ENCODE measurements around the gene PARVA.
"Not testable (repeated sequence)": the region's sequence is repeated elsewhere in the genome, so short reads cannot be mapped to it uniquely, and the experiment has no call there.

Gene PARVA, protein sequence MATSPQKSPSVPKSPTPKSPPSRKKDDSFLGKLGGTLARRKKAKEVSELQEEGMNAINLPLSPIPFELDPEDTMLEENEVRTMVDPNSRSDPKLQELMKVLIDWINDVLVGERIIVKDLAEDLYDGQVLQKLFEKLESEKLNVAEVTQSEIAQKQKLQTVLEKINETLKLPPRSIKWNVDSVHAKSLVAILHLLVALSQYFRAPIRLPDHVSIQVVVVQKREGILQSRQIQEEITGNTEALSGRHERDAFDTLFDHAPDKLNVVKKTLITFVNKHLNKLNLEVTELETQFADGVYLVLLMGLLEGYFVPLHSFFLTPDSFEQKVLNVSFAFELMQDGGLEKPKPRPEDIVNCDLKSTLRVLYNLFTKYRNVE

DNA sequence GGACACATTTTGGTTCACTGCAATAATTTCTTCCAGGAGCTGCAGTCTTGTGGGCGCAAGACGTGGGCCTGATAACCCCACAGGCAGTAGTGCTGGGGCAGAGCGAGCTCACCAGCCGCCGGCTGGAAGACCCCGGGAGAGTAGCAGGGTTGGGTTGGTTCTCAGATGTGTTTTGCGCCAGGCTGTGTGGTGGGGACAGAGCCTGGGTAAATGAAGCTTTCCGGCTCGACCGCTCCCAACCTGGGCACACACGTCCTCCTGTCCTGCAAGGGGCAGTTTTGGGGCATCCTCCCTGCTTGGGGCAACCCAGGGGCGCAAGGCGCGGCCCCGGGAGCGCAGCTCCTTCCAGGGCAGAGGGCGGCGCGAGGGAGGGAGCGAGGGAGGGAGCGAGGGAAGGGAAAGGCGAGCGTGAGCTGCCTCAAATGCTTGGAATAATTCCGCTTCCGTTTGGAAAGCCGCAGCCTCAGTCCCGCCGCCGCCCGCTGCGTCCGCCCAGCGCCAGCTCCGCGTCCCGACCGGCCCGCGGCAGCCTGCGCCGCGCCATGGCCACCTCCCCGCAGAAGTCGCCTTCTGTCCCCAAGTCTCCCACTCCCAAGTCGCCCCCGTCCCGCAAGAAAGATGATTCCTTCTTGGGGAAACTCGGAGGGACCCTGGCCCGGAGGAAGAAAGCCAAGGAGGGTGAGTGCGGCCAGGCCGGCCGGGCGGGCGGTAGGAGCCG, at the start of gene PARVA:
TSS of gene PARVA (plus strand) at position 466 of the 718 bp plus-strand sequence. CDS start at position 543, 77 bp downstream.
- Histone ChIP-seq H3K36me3 (ENCODE audit: control insufficient read depth, insufficient read depth, low read length) (no peaks in the 10 kb centered on the region), H3K4me1 (ENCODE audit: control insufficient read depth, insufficient read depth, low read length) (peaks cover 26% of the 10 kb centered on the region), H3K27me3 (ENCODE audit: control insufficient read depth, insufficient read depth, low read length) (no peaks in the 10 kb centered on the region), H3K27ac (ENCODE audit: low read depth, low read length) (peak within 1 kb of the TSS; percentile 98), H3K9ac (ENCODE audit: low read length) (peak within 1 kb of the TSS; percentile 61), H3K4me3 (ENCODE audit: low read length) (peak within 1 kb of the TSS; percentile 81)

DNA sequence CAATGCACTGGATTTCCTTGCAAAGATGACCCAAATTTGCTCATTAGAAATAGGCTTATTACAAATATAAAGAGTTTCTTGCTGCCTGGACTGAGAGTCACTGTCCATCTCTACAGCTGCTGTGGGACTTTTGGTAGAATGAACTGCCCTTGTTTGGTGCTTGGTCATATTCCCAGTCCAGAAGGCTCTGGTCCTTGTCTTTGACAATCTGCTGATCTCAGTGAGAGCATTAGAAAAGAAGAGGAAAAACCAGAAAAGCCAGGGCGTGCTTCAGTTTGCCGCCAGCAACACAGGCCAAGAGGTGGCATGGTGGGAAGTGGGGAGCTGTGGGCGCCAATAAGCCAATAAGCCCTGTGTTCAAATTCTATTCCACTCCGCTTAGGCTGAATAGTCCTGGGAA, 48.2 kb upstream of the PARVA start:
- no peaks in the 10 kb centered on the region for H3K27me3 ChIP-seq (ENCODE audit: control insufficient read depth, insufficient read depth, low read length)
- H3K9ac ChIP-seq (ENCODE audit: low read length): no peak overlapping the region
- H3K4me3 ChIP-seq (ENCODE audit: low read length): no peak overlapping the region
- peak overlapping the region; percentile 92 for H3K27ac ChIP-seq (ENCODE audit: low read depth, low read length)
- H3K4me1 ChIP-seq (ENCODE audit: control insufficient read depth, insufficient read depth, low read length): peaks cover 28% of the 10 kb centered on the region
- no peaks in the 10 kb centered on the region for H3K36me3 ChIP-seq (ENCODE audit: control insufficient read depth, insufficient read depth, low read length)

DNA sequence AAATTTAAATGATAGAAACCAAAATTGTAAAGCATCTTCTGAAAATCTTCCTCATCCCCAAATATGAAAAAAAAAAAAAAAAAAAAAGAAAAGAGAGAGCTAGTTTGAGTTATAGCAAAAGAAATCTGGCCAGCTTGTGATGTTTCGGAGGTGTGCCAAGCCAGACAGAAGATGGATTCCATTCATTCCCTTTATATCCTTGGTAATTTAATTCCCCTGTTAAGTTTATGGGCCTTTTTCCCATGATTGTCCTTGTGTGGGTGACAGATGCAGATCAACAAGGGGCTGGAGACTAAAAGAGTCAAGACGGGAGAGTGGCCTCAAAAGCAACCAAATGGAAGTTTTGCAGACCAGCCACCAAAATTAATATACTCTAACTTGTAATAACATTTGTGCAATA, 47.6 kb upstream of the PARVA start:
- Histone ChIP-seq H3K27ac (ENCODE audit: low read depth, low read length) (peak overlapping the region; percentile 92), H3K4me3 (ENCODE audit: low read length) (no peak overlapping the region), H3K27me3 (ENCODE audit: control insufficient read depth, insufficient read depth, low read length) (no peaks in the 10 kb centered on the region), H3K36me3 (ENCODE audit: control insufficient read depth, insufficient read depth, low read length) (no peaks in the 10 kb centered on the region), H3K4me1 (ENCODE audit: control insufficient read depth, insufficient read depth, low read length) (peaks cover 28% of the 10 kb centered on the region), H3K9ac (ENCODE audit: low read length) (no peak overlapping the region)

DNA sequence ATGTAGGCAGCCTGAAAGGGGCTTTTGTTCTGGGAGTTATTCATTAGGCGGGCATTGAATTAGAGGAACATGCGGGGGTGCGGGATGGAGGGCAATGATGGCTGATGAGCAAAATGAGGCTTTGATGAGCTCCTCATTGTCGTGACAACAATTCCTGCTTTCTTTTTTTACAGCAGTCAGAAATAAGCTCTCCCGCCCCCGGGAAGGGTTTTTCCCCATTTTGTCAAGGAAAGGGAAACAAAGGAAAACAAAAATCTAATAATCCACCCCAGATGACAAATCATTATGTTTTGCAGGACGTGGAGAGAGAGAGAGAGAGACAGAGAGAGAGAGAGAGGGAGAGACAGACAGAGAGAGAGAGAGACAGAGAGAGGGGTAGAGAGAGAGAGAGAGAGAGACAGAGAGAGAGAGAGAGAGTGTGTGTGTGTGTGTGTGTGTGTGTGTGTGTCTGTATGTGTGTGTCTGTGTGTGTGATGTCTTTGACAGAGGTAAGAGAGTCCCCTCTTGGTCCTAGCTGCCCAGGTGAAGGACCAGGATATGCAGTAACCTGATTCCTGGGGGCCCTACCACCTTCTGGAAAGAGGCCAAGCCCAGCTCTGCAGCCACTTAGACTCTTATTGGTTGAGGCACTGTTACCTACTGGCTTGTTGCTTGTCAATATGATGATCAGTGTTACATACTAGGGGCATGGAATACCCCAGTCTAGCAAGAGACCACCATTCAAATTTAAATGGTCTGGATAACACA, 46.7 kb upstream of the PARVA start:
- Histone ChIP-seq H3K27me3 (ENCODE audit: control insufficient read depth, insufficient read depth, low read length) (no peaks in the 10 kb centered on the region), H3K27ac (ENCODE audit: low read depth, low read length) (peak overlapping the region; percentile 92), H3K9ac (ENCODE audit: low read length) (no peak overlapping the region), H3K36me3 (ENCODE audit: control insufficient read depth, insufficient read depth, low read length) (no peaks in the 10 kb centered on the region), H3K4me1 (ENCODE audit: control insufficient read depth, insufficient read depth, low read length) (peaks cover 28% of the 10 kb centered on the region), H3K4me3 (ENCODE audit: low read length) (peak overlapping the region; percentile 9)

DNA sequence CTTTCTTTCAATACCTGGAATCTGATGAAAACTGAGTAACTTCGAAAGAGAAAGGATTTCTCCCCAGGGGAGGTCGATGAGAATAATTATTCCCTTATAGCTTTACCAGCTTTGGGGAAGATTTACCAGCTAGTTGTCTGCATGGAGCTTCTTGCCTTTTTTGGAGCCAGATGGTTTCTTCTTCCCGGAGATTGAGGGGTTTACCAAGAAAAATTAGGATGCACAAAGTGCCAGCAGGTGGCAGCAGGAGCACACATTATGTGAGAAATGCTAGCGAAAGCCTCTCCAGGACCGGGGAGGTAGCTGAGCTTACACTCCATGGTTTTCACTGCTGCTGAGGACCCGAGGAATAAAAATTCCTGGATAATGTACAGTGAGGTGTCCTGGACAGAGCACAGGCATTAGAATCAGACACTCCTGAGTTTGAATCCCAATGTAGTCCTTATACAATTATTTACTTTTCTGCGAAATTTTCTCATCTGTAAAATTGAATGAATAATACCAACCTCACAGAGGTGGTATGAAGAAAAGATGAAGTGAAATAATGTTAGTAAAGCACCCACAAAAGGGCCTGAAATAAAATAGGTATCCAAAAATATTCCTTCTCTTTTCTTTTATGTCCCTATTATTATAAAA, 46.0 kb upstream of the PARVA start:
- H3K27ac ChIP-seq (ENCODE audit: low read depth, low read length): peak overlapping the region; percentile 92
- H3K27me3 ChIP-seq (ENCODE audit: control insufficient read depth, insufficient read depth, low read length): no peaks in the 10 kb centered on the region
- peaks cover 28% of the 10 kb centered on the region for H3K4me1 ChIP-seq (ENCODE audit: control insufficient read depth, insufficient read depth, low read length)
- peak overlapping the region; percentile 9 for H3K4me3 ChIP-seq (ENCODE audit: low read length)
- H3K9ac ChIP-seq (ENCODE audit: low read length): no peak overlapping the region
- no peaks in the 10 kb centered on the region for H3K36me3 ChIP-seq (ENCODE audit: control insufficient read depth, insufficient read depth, low read length)

DNA sequence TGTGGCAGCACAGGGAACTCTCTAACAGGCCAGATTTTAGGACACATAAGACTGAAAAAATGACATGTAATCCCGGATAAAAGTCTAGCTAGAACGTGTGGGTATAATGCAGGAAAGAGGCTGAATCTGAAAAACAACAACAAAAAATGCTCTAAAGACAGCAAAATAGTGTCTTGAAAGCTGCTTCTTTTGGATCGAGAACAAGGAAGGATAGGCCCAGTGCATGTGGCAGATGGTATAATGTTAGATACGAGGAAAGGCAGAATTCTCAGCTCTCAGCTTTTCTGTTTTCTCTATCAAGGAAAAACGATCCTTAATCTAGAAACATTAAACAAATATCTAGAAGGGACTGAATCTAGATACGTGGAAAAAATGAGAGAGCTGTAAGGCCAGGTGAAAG, 33.8 kb upstream of the PARVA start:
- H3K36me3 ChIP-seq (ENCODE audit: control insufficient read depth, insufficient read depth, low read length): no peaks in the 10 kb centered on the region
- H3K27ac ChIP-seq (ENCODE audit: low read depth, low read length): no peak overlapping the region
- no peak overlapping the region for H3K9ac ChIP-seq (ENCODE audit: low read length)
- H3K4me3 ChIP-seq (ENCODE audit: low read length): no peak overlapping the region
- H3K27me3 ChIP-seq (ENCODE audit: control insufficient read depth, insufficient read depth, low read length): no peaks in the 10 kb centered on the region
- no peaks in the 10 kb centered on the region for H3K4me1 ChIP-seq (ENCODE audit: control insufficient read depth, insufficient read depth, low read length)

DNA sequence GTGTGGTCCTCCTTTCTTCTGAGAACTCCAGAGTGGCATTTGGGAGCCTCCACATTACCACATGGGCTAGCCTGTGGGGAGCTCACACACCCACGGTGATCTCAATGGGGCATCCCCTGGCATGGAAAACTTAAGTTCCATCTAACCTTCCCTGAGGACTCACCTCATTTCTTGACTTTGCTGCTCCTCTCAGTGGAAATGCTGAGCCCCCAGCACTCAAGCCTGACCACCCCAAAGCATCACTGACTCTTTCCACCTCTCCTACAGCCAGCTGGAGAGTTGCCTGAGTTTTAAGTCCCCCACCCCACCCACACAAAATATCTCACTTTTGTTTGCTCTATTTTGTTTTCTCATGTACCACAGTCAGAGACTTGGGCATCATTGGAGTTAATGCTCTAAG, 23.8 kb upstream of the PARVA start:
- H3K36me3 ChIP-seq (ENCODE audit: control insufficient read depth, insufficient read depth, low read length): no peaks in the 10 kb centered on the region

DNA sequence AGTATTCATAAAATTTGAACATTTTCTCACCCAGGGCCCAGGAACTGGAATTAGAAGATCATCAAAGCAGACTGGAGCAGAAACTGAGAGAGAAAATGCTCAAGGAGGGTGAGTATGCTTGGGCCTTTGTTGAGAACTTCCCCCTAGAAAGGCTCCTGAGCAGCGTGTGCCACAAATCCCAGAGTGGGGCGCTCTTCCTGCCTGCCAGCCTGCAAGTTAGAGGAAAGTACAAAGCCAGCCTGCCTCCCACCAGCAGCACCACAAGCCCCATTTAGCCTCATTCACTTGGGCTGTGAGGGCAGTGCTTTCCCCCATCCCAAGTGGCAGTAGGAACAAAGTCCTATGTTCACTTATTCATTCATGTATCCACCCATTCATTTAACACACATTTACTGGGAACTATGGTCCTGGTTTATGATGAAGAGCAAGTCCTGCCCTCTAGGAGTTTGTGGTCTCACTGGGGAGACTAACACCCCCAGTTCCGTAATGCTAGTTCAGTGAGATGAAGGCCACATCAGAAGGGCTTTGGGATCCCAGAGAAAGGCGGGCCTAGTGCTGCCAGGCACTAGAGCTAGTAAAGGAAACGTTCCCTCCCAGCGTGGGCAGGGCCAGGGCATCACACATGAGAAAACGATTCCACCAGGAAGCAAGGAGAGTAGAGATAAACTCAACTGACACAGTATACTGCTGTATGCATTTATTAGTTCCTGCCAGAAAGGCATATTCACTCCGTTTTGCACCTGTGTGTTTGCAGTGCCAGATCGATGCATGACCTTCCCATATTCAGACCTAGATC, 22.4 kb upstream of the PARVA start:
- no peak overlapping the region for H3K4me3 ChIP-seq (ENCODE audit: low read length)
- peaks cover 2% of the 10 kb centered on the region for H3K4me1 ChIP-seq (ENCODE audit: control insufficient read depth, insufficient read depth, low read length)
- H3K9ac ChIP-seq (ENCODE audit: low read length): no peak overlapping the region
- no peaks in the 10 kb centered on the region for H3K36me3 ChIP-seq (ENCODE audit: control insufficient read depth, insufficient read depth, low read length)
- no peaks in the 10 kb centered on the region for H3K27me3 ChIP-seq (ENCODE audit: control insufficient read depth, insufficient read depth, low read length)
- H3K27ac ChIP-seq (ENCODE audit: low read depth, low read length): no peak overlapping the region

More for the DNA sequence above, 23.8 kb upstream of the PARVA start:
- Histone ChIP-seq H3K4me1 (ENCODE audit: control insufficient read depth, insufficient read depth, low read length) (no peaks in the 10 kb centered on the region), H3K4me3 (ENCODE audit: low read length) (no peak overlapping the region), H3K9ac (ENCODE audit: low read length) (no peak overlapping the region), H3K27ac (ENCODE audit: low read depth, low read length) (no peak overlapping the region), H3K27me3 (ENCODE audit: control insufficient read depth, insufficient read depth, low read length) (no peaks in the 10 kb centered on the region)

DNA sequence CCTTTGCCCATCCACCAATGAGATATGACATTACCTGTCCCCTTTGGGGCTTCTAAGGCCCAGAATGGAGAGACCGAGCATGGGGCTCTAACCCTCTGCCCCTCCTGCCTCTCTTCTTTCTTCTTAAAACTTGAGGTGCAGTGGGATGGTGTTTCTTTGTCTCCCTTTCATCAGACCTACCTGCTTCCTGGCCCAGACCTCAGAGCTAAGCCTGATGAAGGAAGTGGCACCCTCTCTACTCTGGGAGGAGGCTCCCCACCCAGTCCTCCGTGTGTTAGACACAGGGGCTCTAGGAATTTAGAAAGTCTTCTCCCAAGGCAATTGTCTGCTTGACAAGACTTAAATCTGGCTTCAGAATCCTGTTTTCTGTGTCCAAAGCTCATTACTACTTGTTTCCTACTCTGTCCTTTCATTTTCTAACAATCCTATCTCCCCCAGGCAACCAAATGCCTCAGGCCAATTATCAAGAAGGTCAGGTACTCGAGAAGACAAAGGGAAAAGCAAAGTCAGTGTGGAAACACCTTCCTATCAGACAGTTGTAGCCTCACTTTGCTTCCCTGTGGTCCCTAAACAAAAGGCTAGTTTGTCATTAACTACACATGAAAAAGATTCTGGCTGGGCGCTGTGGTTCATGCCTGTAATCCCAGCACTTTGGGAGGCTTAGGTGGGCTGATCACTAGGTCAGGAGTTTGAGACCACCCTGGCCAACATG, 20.3 kb upstream of the PARVA start:
- Histone ChIP-seq H3K27ac (ENCODE audit: low read depth, low read length) (no peak overlapping the region), H3K4me3 (ENCODE audit: low read length) (no peak overlapping the region)

DNA sequence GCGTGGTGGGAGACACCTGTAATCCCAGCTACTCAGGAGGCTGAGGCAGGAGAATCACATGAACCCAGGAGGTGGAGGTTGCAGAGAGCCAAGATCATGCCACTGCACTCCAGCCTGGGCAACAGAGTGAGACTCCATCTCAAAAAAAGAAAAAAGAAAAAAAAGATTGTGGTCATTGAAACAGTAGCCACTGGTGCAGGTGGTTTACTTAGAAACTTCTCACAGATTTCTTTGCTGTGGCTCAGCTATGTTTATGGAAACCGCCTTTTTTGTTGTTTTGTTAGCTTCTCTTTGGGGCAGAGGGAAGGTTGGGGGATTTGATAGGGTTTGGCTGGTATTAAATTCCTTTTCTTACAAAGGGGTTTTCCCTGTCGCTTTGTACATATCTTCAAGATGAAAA, 19.7 kb upstream of the PARVA start:
- not testable (repeated sequence) for H3K27ac ChIP-seq (ENCODE audit: low read depth, low read length); H3K9ac ChIP-seq (ENCODE audit: low read length); H3K36me3 ChIP-seq (ENCODE audit: control insufficient read depth, insufficient read depth, low read length); H3K4me1 ChIP-seq (ENCODE audit: control insufficient read depth, insufficient read depth, low read length); H3K4me3 ChIP-seq (ENCODE audit: low read length); H3K27me3 ChIP-seq (ENCODE audit: control insufficient read depth, insufficient read depth, low read length)

More for the DNA sequence above, 20.3 kb upstream of the PARVA start:
- peaks cover 4% of the 10 kb centered on the region for H3K4me1 ChIP-seq (ENCODE audit: control insufficient read depth, insufficient read depth, low read length)
- H3K27me3 ChIP-seq (ENCODE audit: control insufficient read depth, insufficient read depth, low read length): no peaks in the 10 kb centered on the region
- H3K9ac ChIP-seq (ENCODE audit: low read length): no peak overlapping the region
- H3K36me3 ChIP-seq (ENCODE audit: control insufficient read depth, insufficient read depth, low read length): no peaks in the 10 kb centered on the region
